OCI-LY1 (cell line): ENCODE results near the gene ERN1.

Experiments used
- H2AFZ ChIP-seq: fragments of 200-600 bp; sonication (generic), shearing (Covaris generic); 2 replicates; pipeline ENCODE4 v1.6.0; 2014; ENCODE audit warnings: antibody characterized with exemption, mild to moderate bottlenecking, low read length
- H3F3A ChIP-seq: fragments of 200-600 bp; sonication (generic), shearing (Covaris generic); 2 replicates; pipeline ENCODE4 v1.6.0; 2014; ENCODE audit warnings: mild to moderate bottlenecking, antibody characterized with exemption, low read length, moderate library complexity; ENCODE audit not compliant: insufficient read depth
- H3K27ac ChIP-seq: fragments of 200-600 bp; sonication (generic); 2 replicates; pipeline ENCODE4 v1.5.1; 2014; ENCODE audit warnings: low read length, mixed run types, mild to moderate bottlenecking, low read depth; ENCODE audit not compliant: poor library complexity, severe bottlenecking
- H3K27me3 ChIP-seq: fragments of 200-600 bp; sonication (generic); 2 replicates; pipeline ENCODE4 v1.6.0; 2014; ENCODE audit warnings: antibody characterized with exemption, mild to moderate bottlenecking, low read length, moderate library complexity; ENCODE audit not compliant: insufficient read depth
- H3K36me3 ChIP-seq: fragments of 200-600 bp; sonication (generic); 2 replicates; pipeline ENCODE4 v1.6.1; 2014; ENCODE audit warnings: mild to moderate bottlenecking, antibody characterized with exemption, low read length, moderate library complexity, mixed read lengths; ENCODE audit not compliant: insufficient read depth
- H3K4me1 ChIP-seq: fragments of 200-600 bp; sonication (generic); 2 replicates; pipeline ENCODE4 v1.5.1; 2014; ENCODE audit warnings: mild to moderate bottlenecking, low read length, moderate library complexity; ENCODE audit not compliant: insufficient read depth, severe bottlenecking
- H3K4me2 ChIP-seq: fragments of 200-600 bp; sonication (generic), shearing (Covaris generic); 2 replicates; pipeline ENCODE4 v1.6.1; 2014; ENCODE audit warnings: low read length
- H3K4me3 ChIP-seq: fragments of 200-600 bp; sonication (generic); 2 replicates; pipeline ENCODE4 v1.5.1; 2014; ENCODE audit warnings: low read length, low read depth, mild to moderate bottlenecking, mixed read lengths; ENCODE audit not compliant: poor library complexity, severe bottlenecking
- H3K79me2 ChIP-seq: fragments of 200-600 bp; shearing (Covaris generic); 2 replicates; pipeline ENCODE4 v1.6.1; 2016; ENCODE audit warnings: mixed run types, low read length, mixed read lengths; ENCODE audit not compliant: insufficient read depth
- H3K9ac ChIP-seq: fragments of 200-600 bp; sonication (generic), shearing (Covaris generic); 2 replicates; pipeline ENCODE4 v1.6.1; 2014; ENCODE audit warnings: mild to moderate bottlenecking, low read length, mixed read lengths
- H3K9me2 ChIP-seq: fragments of 200-600 bp; sonication (generic), shearing (Covaris generic); 2 replicates; pipeline ENCODE4 v1.6.1; 2014; ENCODE audit warnings: low read depth, mild to moderate bottlenecking, low read length, mixed read lengths
- H3K9me3 ChIP-seq: fragments of 200-600 bp; shearing (Covaris generic); 2 replicates; pipeline ENCODE4 v1.6.1; 2014; ENCODE audit warnings: low read length, mixed read lengths
- H4K20me1 ChIP-seq: fragments of 200-600 bp; sonication (generic), shearing (Covaris generic); 2 replicates; pipeline ENCODE4 v1.6.0; 2016; ENCODE audit warnings: mild to moderate bottlenecking, low read length; ENCODE audit not compliant: insufficient read depth
- CTCF ChIP-seq: fragments of 200-600 bp; sonication (generic), shearing (Covaris generic); IDR thresholded peaks from 2 replicates; pipeline ENCODE4 v1.5.1; 2017; ENCODE audit warnings: mild to moderate bottlenecking, antibody characterized with exemption, low read length, moderate library complexity, mixed read lengths
- EZH2 ChIP-seq: fragments of 200-600 bp; sonication (generic), shearing (Covaris generic); IDR thresholded peaks from 2 replicates; pipeline ENCODE4 v1.8.0; 2017; ENCODE audit warnings: borderline replicate concordance, mixed run types, mild to moderate bottlenecking, antibody characterized with exemption, low read length, moderate library complexity, mixed read lengths

ERN1 gene

DNA sequence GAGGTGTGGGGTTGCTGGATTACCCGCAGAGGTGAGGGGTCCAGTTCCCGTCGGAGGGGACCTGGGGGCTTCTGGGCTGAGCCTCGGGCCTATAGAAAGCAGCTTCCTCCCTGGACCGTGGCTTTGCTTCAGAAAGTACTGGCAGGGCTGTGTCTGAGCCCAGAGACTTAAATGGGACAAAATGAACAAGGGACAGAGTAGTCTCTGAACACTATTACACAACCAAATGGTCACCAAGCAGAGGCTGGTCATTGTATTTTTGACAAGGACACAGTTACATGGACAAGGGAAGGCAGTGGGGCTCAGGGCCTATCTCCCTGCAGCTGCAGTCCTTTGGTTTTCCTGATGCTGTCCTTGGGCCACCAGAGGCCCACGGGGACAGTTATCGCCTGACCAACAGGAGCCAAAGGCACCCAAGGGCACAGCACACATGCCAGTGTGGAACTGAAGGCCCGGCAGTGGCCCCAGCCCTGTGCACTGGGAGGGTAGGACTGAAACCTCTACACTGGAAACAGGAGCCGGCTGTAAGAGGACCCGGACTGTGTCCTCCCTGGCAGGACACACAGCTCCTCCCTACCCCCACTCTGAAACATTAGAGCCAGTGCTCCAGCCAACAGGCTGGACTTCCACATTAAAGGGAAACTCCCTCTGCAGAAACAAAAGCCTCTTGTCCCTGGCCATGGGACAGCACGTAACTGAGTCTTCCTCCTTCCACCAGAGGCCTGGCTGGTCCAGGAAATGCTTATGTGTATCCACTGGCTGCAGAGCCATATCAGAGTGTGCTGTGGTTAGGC is 26.0 kb upstream of the ERN1 start:
- TF ChIP-seq CTCF (no peak), EZH2 (no peak)
- Histone ChIP-seq H2AFZ (no peak overlapping the region), H3F3A (no peaks in the 10 kb centered on the region), H3K79me2 (no peaks in the 10 kb centered on the region), H3K27ac (no peak overlapping the region), H3K4me1 (no peaks in the 10 kb centered on the region), H3K4me2 (no peak overlapping the region), H3K36me3 (peaks cover 6% of the 10 kb centered on the region), H3K27me3 (no peaks in the 10 kb centered on the region), H3K4me3 (no peak overlapping the region), H3K9ac (no peak overlapping the region), H3K9me3 (no peaks in the 10 kb centered on the region), H3K9me2 (no peaks in the 10 kb centered on the region), H4K20me1 (no peaks in the 10 kb centered on the region)

- Histone ChIP-seq H3K79me2 (no peaks in the 10 kb centered on the region), H4K20me1 (no peaks in the 10 kb centered on the region), H3K4me1 (no peaks in the 10 kb centered on the region), H3K27me3 (no peaks in the 10 kb centered on the region), H3K4me3 (no peak overlapping the region), H3K9me3 (no peaks in the 10 kb centered on the region), H3K27ac (no peak overlapping the region), H3K36me3 (peaks cover 6% of the 10 kb centered on the region), H3K4me2 (no peak overlapping the region), H3K9me2 (no peaks in the 10 kb centered on the region), H3K9ac (no peak overlapping the region), H2AFZ (no peak overlapping the region), H3F3A (no peaks in the 10 kb centered on the region)
- no peak for TF ChIP-seq CTCF
- no peak for TF ChIP-seq EZH2
These were observed 25.2 kb upstream of the ERN1 start for GRCh38 chr17:64155129-64155528.

GRCh38 chr17:64154717-64155116 is 24.8 kb upstream of the ERN1 start:
- Histone ChIP-seq H3K4me2 (no peak overlapping the region), H3K9me3 (no peaks in the 10 kb centered on the region), H3K79me2 (no peaks in the 10 kb centered on the region), H3K36me3 (peaks cover 6% of the 10 kb centered on the region), H2AFZ (no peak overlapping the region), H3K27ac (no peak overlapping the region), H3K27me3 (no peaks in the 10 kb centered on the region), H3F3A (no peaks in the 10 kb centered on the region), H3K4me3 (no peak overlapping the region), H3K9me2 (no peaks in the 10 kb centered on the region), H3K4me1 (no peaks in the 10 kb centered on the region), H4K20me1 (no peaks in the 10 kb centered on the region), H3K9ac (no peak overlapping the region)
- no peak for TF ChIP-seq CTCF
- no peak for TF ChIP-seq EZH2
